ENCODE measurements around the gene RAD51B. TPM values are rescaled to one million over a fixed set of nuclear protein-coding genes. Genes with fewer than 3 reads are reported as not detected.

RAD51B gene
- total and polyA plus RNA-seq, 9 donors: 21.6 to 70.1 (median 35.1) TPM

- H3K4me3 ChIP-seq: no peak overlapping the region
- intact Hi-C loops (cut with DNase I): loop anchor here in 1 of 4 donors (10.0 kb wide), 1 partner anchor 49 kb away; no protein-coding TSS in a partner anchor
- peaks cover 4% of the 10 kb centered on the region for H3K4me1 ChIP-seq (ENCODE audit: insufficient read depth)
- DNase-seq: no peak
- 93 to 94% (median 94%) methylated on average over 4 of the region's 4 CpGs for WGBS, 3 donors
- H3K27ac ChIP-seq: no peak overlapping the region
- no peaks in the 10 kb centered on the region for H3K36me3 ChIP-seq
- no peaks in the 10 kb centered on the region for H3K9me3 ChIP-seq
- TF ChIP-seq, protein P1, sequence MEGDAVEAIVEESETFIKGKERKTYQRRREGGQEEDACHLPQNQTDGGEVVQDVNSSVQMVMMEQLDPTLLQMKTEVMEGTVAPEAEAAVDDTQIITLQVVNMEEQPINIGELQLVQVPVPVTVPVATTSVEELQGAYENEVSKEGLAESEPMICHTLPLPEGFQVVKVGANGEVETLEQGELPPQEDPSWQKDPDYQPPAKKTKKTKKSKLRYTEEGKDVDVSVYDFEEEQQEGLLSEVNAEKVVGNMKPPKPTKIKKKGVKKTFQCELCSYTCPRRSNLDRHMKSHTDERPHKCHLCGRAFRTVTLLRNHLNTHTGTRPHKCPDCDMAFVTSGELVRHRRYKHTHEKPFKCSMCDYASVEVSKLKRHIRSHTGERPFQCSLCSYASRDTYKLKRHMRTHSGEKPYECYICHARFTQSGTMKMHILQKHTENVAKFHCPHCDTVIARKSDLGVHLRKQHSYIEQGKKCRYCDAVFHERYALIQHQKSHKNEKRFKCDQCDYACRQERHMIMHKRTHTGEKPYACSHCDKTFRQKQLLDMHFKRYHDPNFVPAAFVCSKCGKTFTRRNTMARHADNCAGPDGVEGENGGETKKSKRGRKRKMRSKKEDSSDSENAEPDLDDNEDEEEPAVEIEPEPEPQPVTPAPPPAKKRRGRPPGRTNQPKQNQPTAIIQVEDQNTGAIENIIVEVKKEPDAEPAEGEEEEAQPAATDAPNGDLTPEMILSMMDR (IDR thresholded peaks at IDR 0.05): no peak
- TF ChIP-seq POLR2A (IDR thresholded peaks at IDR 0.05): no peak
- no peak for TF ChIP-seq EP300 (IDR thresholded peaks at IDR 0.05)
- H3K27me3 ChIP-seq: no peaks in the 10 kb centered on the region
Observed at GRCh38 chr14:67996235-67996634, 176.7 kb downstream of the RAD51B start.

DNA sequence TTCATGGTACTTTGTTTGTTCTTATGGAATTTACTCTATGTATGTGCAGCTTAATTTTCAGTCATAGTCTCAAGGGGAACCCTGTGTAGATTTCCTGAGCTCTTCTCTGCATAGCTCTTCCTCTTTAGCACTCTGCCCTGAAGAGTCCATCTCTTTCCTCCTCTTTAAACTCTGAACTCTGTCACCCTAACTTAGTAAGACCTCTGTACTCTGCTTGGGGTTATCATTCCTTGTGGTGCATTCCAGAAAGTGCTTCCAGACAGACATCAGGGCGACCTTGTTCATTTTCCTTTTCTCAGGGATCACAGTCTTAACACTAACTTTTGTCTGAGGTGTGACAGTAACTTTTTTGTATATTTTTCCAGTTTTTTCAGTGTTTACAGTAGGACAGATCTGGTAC lies 179.3 kb downstream of the RAD51B start:
- Histone ChIP-seq H3K9me3 (no peaks in the 10 kb centered on the region), H3K27me3 (no peaks in the 10 kb centered on the region), H3K27ac (no peak overlapping the region), H3K36me3 (no peaks in the 10 kb centered on the region), H3K4me1 (ENCODE audit: insufficient read depth) (peaks cover 4% of the 10 kb centered on the region), H3K4me3 (no peak overlapping the region)
- WGBS, 3 donors: 92 to 97% (median 95%) methylated on average over 1 of the region's 1 CpG
- TF ChIP-seq EP300 (IDR thresholded peaks at IDR 0.05): no peak
- TF ChIP-seq, protein P1 (IDR thresholded peaks at IDR 0.05): no peak
- no peak for TF ChIP-seq POLR2A (IDR thresholded peaks at IDR 0.05)
- no peak for DNase-seq
- intact Hi-C loops (cut with DNase I): loop anchor here in 1 of 4 donors (10.0 kb wide), 1 partner anchor 46 kb away; no protein-coding TSS in a partner anchor

DNA sequence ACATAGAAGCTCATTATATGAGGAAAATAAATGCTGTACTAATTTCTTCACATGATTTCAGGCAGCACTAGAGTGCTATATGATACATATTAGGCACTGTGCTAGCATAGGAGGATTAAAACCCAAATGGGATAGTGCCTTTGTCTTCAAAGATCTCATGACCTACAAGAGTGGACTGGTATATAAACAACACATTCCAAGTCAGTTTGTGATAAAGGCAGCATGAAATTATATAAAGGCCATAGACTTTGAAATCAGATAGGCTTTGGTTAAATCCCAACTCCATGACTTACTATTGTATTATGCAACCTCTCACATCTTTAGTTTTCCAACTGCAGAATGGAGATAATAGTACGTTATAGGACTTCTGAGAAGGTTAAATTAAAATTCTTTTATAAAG lies 179.7 kb downstream of the RAD51B start:
- TF ChIP-seq, protein P1 (IDR thresholded peaks at IDR 0.05): no peak
- TF ChIP-seq POLR2A (IDR thresholded peaks at IDR 0.05) (no peak), EP300 (IDR thresholded peaks at IDR 0.05) (no peak)
- H3K36me3 ChIP-seq: no peaks in the 10 kb centered on the region
- peaks cover 4% of the 10 kb centered on the region for H3K4me1 ChIP-seq (ENCODE audit: insufficient read depth)
- 45 to 57% (median 55%) methylated on average over 1 of the region's 1 CpG for WGBS, 3 donors
- intact Hi-C loops (cut with DNase I): loop anchor here in 1 of 4 donors (10.0 kb wide), 1 partner anchor 46 kb away; no protein-coding TSS in a partner anchor
- H3K27me3 ChIP-seq: no peaks in the 10 kb centered on the region
- no peaks in the 10 kb centered on the region for H3K9me3 ChIP-seq
- no peak overlapping the region for H3K4me3 ChIP-seq
- peak overlapping the region in 1 of 2 donors; percentile 41 for H3K27ac ChIP-seq
- DNase-seq: no peak

DNA sequence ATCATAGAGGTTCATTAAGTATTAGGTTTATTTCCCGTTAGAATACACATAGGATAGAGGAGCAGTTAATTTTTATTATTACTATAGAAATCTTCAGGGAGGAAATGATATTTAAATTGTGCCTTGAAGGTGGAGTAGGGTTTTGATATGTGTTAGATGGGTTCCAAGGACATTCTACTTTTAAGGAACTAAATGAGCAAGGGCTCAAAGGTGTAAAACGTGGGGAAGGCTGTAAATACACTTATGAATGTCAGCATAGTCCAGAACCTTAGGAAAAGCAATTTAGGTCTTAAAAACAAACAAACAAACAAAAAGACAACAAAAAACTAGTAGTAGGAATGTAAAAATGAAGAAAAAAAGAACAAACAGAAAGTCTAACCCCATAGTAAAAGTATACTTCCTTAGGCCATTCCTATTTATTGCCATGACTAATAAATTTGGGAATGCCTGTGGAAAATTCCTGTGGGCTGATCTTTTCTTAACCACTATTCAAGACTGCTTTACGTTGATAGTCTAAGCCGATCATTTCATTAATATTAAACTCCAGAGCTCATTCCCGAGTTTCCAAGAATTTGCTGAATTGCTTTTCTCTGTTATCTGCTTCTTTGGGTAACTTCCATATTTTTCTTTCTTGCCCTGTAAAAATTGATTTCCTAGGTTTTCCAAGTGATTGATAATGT lies 180.3 kb downstream of the RAD51B start:
- no peak for DNase-seq
- Histone ChIP-seq H3K9me3 (no peaks in the 10 kb centered on the region), H3K36me3 (no peaks in the 10 kb centered on the region), H3K4me3 (no peak overlapping the region), H3K27me3 (no peaks in the 10 kb centered on the region), H3K4me1 (ENCODE audit: insufficient read depth) (peaks cover 3% of the 10 kb centered on the region), H3K27ac (peak overlapping the region in 1 of 2 donors; percentile 45)
- TF ChIP-seq POLR2A (IDR thresholded peaks at IDR 0.05): no peak
- TF ChIP-seq, protein P1 (IDR thresholded peaks at IDR 0.05): no peak
- TF ChIP-seq EP300 (IDR thresholded peaks at IDR 0.05): no peak
- intact Hi-C loops (cut with DNase I): loop anchor here in 1 of 4 donors (10.0 kb wide), 1 partner anchor 45 kb away; no protein-coding TSS in a partner anchor
- WGBS, 3 donors: 23 to 27% (median 27%) methylated on average over 5 of the region's 5 CpGs

All from ovary (tissue), 9 donors.